Measurements from ENCODE around the gene ST7.

Gene ST7

DNA sequence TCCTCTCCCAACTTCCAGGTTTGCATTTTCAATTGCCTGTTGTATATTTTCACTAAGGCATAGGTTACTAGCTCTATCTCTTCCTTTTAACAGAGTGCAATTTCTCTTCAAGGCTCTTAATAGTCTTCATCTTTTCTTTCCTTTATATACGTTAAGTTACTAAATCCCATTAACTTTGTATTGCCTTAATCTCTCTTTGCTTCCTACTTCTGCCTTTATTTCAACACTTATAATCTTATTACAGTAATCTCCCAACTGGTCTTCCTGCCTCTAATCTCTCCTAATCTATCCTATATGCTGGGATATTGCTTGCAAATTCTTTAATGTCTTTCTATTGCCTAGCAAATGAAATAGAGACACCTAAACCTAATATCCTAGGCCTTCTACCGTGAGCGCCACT is 26.1 kb downstream of the ST7 start:
- DNase-seq: no peak

DNA sequence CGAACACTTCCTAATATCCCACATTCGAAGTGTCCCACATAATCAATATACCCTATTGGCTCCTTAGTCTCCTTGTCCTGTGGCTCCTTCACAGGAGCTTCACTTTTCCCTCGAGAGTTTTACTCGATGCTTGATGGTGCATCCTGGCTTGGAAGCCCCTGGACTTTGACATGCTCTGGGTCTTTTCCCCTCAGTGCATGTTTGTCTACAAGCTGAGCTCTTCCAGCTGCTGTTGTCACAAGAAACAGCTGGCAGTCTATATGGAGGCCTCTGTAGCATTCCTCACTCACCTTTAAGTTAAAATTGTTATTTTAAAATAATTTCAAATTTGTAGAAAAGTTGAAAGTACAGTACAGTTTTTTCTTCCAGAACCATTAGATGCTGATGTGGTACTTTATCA is 27.1 kb downstream of the ST7 start:
- DNase-seq: no peak

DNA sequence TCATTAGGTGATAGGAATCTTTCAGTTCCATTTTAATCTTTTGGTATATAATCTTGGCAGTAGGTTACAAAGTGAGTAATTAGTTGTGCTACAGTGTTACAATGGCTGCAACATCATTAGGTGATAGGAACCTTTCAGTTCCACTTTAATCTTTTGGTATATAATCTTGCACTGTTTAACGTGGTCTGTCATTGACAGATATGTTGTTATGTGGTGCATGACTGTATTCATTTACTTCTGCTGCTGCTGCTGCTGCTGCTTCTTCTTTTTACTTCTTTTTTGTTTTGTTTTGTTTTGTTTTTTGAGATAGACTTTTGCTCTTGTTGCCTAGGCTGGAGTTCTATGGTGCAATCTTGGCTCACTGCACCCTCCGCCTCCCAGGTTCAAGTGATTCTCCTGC is 28.6 kb downstream of the ST7 start:
- no peak for DNase-seq

DNA sequence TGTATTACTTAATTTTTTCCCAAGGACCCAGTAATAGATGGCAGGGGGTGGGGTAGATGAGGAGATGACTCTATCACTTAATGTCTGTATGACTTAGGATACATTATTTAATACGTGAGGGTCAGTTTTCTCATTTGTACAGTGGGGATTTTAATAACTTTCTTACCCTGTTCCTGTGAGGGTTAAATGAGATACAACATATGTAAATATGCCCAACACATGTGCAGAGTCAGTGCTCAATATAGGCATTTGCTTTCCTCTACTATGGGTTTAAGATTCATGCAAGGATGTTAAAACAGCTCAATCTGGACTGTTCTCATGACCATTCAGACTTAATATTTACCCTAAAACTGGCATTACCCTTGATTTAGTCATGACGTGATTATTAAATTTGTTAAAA is 31.2 kb downstream of the ST7 start:
- no peak for DNase-seq

DNA sequence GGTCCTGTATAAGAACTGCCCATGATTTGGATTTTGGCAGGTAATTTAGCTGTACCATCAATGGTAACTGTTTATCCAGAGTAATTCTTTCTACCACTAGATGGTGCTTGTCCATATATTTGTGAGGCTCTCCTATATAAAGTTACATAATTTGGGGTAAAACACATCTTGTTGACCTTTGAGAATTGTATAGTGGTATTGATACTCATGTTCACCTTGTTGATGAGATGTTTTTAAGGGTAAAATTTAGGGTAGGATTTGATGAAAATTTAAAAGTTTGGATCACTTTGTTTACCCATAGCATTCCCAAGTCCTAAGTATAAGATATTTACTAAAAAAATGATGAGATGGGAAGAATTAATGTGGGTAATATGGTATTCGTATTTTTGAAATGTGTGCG is 31.6 kb downstream of the ST7 start:
- DNase-seq: no peak

DNA sequence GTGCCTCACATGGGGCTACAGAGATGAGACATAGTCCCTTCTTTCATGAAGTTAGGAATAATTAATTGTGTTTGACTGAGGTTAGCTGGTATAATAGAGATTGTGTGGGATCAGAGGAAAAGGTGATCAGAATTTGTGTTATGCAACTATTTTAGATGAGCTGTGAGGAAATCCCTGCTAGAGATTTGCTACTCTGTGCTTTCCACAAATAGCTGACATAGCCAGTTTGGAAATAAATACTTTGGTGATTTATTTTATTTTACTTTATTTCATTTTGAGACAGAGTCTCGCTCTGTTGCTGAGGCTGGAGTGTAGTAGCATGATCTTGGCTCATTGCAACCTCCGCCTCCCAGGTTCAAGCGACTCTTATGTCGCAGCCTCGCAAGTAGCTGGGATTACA is 32.3 kb downstream of the ST7 start:
- no peak for DNase-seq

DNA sequence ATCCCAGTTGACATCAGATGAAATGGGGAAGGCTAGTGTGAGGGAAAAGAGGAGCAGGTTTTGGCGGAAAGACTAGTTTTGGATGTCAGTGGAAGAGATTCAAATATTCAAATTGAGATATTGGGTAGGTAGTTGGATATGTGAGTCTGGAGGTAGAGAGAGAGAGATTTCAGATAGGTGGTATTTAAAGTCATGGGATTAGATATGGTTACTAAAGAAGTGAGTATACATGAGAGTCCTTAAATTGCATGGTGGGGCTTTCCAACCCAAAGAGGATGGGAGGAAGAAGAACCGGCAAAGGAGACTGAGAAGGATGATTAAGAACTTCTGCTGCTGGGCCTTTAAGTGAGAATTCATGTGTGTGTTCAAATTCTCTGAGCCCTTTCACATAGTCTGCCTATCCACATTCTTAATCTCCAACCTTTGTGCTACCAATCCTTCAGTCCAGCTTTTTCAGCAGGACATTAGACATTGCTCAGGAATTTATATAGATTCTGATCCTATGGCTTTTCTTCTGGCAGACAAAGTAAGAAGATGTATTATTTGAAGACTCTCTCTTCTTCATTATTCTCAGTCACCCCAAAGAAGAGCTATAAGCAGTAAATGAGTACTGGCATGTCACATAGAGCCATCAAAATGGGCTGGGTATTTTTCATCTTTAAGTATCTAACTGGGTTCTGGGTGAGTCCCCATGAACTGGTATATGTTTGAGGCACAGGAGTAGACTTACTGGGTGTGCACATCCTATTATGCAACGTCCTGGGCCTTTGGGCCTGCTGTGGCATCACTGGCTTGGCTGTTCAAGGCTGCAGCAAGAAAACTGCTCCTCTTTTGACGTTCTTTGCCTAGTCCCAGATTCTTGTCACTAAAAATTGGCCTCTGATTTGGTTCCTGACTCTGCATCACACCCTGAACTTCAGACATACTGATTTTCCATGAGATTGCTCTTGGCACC is 33.6 kb downstream of the ST7 start:
- DNase-seq: no peak

DNA sequence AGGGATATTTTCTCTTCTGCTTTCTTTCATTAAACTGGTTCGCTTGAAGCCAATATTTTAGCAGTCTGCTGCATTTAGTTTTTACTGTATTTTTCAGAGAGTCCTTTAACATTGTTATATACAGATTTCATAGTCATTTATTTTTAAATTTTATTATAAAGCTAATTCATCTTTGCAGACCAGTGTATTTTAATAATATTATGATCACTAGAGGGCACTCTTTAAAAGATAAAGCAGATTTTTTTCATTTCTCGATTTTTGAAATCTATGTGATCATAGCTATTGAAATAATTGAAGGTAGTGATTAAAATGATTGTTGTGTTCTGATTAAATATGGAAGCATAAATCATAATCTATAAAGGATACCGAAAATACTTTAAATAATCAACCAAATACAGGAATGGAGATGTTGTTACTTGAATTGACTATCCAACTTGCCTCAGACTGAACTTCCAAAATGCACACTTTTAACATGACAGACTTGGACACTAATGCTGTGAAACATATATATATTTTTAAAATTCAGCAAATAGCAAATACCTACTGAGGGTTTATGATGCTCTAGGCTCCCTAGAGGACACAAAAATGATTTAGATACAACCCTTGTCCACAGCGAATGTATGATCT is 35.2 kb downstream of the ST7 start:
- DNase-seq: no peak

DNA sequence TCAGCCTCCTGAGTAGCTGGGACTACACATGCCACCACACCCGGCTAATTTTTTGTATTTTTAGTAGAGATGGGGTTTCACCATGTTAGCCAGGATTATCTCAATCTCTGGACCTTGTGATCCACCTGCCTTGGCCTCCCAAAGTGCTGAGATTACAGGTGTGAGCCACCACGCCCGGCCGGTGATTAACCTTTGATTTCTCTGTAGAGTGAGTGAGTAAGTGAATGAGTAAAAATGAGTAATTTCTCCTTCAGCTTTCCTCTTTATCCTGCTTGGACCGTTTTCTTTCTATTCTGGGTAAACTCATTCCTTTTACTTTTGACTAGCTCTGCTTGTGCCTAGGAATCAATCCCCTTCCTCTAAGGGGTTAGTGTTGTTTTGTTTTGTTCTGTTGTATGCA is 36.8 kb downstream of the ST7 start:
- no peak for DNase-seq

DNA sequence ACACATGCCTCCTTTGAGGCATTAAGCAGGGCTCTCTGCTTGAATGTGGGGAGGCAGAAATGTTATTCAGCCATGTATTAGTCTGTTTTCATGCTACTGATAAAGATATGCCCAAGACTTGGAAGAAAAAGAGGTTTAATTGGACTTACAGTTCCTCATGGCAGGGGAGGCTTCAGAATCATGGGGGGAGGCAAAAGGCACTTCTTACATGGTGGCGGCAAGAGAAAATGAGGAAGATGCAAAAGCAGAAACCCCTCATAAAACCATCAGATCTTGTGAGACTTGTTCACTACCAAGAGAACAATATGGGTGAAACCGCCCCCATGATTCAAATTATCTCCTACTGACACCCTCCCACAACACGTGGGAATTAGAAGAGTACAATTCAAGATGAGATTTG is 37.9 kb downstream of the ST7 start:
- DNase-seq: no peak

DNA sequence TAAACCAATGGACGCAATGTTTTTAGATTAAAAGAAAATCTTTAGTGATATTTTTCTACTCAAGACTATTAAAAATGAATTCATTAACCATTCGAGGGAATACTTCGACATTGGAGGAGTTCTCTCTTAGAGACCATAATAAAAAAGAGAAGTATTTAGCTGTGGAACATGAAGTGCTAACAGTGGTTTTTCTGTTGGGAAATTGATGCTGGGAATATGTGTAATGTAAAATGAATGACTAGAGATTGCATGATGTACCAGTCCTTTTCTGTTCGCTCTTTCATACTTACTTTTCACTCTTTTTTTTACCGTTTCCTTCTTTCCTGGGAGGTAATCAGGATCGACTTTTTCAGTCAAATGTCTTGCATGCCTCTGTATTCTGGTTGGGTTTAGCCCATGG is 41.3 kb downstream of the ST7 start:
- DNase-seq: no peak

DNA sequence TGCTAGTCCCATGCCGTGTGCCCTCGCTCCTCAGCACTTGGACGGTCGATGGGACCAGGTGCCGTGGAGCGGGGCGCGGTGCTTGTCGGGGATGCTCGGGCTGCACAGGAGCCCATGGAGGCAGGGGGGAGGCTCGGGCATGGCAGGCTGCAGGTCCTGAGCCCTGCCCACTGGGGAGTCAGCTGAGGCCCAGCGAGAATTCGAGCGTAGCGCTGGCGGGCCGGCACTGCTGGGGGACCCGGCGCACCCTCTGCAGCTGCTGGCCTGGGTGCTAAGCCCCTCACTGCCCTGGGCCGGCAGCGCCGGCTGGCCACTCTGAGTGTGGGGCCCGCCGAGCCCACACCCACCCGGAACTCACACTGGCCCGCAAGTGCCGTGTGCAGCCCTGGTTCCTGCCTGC is 44.7 kb downstream of the ST7 start:
- DNase-seq: no peak

DNA sequence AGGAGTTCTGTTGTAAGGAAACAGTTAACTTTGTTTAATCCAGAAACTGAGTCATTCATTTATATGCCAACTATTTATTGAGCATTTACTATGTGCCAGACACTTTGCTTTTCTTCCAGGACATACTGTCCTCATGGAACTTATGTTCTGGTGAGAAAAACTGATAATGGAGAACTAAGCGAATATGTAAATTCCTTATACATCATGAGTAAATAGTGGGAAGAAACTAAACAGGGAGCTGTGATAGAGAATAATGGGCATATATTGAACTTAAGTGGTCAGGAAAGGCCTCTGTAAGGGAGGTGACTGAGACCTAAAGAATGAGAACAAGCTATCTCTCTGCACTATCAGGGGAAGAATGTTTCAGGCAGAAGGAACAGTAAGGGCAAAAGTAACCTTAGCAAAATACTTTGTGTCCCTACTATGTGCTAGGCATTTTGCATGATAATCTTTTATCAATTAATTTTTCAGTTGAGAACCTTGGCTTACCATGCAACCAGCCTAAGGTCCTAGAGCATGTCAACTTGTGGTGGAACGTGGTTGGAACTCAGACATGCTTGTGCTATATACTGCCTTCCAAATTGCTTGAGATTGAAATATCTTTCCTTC is 45.4 kb downstream of the ST7 start:
- DNase-seq: no peak

DNA sequence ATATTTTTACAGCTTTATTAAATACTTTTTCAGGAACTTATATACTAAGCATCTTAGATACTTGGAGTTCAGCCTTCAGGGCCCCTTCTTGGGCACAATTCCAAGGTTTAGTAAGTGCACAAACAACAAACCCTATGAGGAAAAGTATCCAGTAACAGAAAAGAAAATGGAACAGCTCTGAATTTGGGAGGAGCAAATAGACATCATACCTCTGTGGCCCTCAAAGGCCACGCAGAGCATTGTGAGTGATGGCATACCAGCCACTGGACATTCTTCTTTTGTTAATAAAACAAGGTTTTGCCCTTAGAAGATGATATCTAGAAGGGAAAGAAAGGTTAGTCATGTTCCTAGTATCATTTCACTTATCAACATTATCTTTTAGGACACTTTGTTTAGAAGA is 46.0 kb downstream of the ST7 start:
- DNase-seq: no peak

DNA sequence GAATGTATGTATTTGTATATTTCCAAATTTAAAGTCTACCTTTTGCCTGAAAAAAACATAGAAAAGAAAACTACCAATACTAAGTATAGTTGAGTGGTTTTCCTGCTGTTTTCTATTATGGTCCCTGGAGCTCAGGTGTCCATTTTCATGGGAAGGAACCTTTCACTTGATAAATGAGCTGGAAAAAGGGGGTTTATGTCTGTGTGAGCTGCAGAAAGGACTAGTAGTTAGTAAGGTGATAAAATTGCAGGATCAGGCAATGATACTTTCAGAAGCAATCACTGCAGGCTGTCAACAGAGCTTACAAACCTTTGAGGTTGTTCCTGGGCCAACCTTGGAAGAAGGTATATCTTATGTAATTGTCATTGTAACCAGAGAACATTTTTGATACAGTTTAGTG is 48.0 kb downstream of the ST7 start:
- DNase-seq: no peak

DNA sequence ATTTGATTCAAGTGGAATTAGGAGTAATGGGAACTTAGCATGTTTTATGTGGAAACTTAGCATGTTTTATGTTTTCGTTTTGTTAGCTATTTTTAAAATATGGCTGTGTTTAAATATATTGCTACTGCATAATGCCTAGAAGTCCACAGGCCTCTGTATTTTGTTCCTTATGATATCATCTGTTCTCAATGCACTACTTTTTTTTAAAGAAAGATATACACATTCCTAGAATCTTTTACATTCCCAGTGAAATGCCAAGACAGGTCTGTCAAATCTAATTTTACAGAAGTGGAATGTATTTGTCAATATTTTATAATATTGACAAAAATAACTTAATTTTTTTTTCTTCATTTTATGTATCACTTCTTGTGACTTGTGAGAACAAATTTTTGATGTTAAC is 51.6 kb downstream of the ST7 start:
- DNase-seq: no peak

DNA sequence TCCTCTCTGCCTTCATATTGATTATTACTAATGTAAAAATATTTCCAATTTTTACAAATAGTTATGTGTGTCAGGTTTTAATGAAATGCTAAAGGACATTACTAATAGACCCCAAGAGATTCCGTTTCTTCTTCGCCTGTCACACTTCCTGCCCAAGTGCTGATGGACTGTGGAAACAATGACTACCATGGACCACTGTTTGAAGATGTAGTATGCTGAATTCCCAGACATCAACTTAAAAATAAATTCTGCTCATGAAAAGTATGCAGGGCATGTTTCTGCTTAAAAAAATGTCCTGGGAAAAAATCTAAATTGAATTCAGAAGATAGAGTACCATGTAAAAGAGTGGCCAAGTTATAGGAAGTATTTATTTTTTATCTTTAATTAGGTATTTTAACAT is 52.1 kb downstream of the ST7 start:
- DNase-seq: no peak

DNA sequence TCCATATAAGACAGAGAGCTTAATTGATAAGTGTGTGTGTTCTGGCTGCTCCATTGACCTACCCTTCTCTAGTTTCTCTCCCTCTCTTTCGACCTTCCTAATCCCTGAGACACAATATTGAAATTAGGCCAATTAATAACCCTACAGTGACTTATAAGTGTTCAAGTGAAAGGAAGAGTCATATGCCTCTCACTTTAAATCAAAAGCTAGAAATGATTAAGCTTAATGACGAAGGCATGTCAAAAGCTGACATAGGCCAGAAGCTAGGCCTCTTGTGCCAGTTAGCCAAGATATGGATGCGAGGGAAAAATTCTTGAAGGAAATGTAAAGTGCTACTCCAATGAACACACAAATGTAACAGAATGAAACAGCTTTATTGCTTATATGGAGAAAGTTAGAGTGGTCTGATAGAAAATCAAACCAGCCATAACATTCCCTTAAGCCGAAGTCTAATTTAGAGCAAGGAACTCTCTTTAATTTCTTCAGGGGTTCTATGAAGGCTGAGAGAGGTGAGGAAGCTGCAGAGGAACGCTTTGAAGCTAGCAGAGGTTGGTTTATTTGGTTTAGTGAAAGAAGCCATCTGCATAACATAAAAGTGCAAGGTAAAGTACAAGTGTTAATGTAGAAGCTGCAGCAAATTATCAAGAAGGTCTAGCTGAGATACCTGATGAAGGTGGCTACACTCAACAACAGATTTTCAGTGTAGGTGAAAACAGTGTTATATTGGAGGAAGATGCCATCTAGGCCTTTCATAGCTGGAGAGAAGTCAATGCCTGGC is 53.8 kb downstream of the ST7 start:
- no peak for DNase-seq

DNA sequence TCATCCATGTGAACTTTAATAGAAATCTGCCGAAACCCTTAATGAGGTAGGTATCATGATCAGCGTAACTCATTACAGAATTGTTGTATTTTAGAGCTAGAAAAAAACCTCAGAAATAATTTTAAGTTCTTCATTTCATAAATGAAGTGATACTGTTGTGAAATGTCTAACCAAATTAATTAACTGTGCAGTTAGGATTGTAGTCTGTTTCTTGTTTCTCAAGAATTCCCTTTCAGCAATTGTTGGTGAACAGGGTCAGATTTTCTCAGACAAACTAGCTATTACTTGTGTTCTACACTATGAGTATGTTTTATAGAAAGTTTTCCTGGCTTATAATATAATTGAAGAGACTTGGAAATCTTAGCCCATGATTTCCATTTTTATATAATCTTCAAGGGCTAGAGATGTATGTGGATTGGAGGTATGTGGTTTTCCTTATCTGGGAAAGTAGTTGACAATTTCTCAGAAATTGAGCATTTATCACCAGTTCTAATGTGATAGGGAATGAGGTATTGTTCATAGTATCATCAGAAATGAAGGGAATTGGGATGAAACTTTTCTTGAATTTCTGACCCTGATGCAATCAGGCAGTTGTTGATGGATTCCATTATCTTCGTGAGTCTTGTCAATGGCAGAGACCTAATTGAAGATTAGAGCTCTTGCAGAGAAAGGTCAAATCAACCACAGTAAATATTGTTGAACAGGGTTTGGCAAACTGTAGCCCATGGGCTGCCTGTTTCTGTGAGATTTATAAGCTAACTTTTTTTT is 55.0 kb downstream of the ST7 start:
- no peak for DNase-seq

DNA sequence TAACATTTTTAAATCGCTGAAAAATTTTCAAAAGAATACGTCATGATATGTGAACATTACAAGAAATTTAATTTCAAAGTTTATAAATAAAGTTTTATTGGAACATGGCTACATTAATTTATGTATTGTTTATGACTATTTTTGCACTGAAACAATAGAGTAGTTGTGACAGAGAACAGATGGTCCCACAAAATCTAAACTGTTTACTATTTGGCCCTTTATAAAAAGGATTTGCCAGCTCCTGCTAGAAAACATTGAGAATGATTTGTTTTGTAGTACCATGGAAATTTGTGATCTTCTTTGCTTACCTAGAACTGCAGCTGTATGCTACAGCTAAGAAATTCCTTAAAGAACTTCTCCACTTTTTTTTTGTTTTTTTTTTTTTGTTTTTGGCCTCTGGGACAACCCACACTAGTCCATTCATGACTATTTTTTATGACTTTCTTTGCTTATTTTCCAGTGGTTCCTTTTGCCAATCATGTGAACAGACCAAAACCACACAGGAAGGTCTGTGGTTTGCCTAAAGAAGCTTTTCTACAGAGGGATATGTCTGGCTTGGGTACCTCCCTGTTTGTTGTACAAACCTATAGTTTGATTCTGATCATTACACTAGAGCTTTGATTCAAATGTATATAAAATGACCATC is 55.7 kb downstream of the ST7 start:
- no peak for DNase-seq

DNA sequence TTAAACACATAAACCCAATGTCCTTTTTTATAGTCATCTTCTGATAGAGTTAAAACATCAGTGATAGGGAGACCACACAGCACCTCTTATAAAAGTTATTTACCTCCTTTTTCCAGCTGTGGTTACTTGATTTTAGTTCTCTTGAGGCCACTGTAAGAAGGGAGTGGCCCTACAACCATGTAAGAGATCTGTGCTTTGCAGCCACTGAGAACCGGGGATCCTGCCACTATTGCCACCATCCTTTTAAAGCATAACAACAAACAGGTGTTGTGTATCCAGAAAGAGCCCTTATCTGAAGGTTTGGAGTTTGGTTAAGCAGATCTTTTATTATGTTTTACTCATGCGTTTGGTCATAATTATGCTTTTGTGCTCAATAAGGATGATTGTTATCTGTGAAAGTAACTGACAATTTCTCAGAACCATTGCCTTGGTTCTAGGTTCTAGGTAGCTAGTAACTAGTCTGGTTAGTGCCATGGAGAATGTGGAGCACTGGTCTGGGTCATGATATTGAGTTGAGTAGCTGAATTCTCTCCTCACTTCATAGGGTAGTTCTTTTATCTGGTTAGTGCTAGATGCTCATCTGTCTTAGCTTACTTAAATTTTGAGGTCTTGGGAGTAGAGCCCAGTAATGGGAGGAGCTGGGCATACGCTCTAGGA is 56.5 kb downstream of the ST7 start:
- no peak for DNase-seq
